Measurements from ENCODE around the gene CD226.

DNA sequence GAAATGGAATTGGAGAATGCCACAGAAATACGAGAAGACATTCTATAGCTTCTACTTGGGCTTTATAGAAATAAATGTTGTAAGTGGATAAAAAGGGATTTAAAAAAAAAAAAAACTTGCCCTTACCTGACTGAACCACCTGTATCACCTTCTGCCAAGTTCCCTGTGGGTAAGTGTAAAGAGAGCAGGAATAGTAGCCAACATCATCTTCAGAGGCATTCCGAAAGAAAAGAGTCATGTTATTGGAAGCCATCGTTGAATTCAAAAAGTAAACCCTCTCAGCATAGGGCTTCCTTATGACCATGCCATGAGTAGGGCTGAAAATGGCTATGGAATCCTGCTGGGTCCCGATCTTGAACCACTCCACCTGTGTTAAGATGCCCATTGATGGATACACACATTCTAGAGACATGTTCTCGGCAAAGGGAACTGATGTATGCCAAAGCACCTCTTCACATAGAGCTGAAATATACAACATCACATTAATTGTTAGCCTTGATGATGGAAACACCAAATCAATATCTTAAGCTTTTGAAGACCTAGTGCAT lies 991 bp downstream of the CD226 start:
- TF ChIP-seq POLR2A (IDR thresholded peaks at IDR 0.05), result no peak
- TF ChIP-seq, protein P1, sequence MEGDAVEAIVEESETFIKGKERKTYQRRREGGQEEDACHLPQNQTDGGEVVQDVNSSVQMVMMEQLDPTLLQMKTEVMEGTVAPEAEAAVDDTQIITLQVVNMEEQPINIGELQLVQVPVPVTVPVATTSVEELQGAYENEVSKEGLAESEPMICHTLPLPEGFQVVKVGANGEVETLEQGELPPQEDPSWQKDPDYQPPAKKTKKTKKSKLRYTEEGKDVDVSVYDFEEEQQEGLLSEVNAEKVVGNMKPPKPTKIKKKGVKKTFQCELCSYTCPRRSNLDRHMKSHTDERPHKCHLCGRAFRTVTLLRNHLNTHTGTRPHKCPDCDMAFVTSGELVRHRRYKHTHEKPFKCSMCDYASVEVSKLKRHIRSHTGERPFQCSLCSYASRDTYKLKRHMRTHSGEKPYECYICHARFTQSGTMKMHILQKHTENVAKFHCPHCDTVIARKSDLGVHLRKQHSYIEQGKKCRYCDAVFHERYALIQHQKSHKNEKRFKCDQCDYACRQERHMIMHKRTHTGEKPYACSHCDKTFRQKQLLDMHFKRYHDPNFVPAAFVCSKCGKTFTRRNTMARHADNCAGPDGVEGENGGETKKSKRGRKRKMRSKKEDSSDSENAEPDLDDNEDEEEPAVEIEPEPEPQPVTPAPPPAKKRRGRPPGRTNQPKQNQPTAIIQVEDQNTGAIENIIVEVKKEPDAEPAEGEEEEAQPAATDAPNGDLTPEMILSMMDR (IDR thresholded peaks at IDR 0.05), result no peak
